ENCODE results near the gene LRFN5. TPM values are rescaled to one million over a fixed set of nuclear protein-coding genes. Genes with fewer than 3 reads are reported as not detected.

The LRFN5 gene
- total RNA-seq, 3 donors from 2014 or later = 1.4 to 5.2 (median 3.2) TPM

DNA sequence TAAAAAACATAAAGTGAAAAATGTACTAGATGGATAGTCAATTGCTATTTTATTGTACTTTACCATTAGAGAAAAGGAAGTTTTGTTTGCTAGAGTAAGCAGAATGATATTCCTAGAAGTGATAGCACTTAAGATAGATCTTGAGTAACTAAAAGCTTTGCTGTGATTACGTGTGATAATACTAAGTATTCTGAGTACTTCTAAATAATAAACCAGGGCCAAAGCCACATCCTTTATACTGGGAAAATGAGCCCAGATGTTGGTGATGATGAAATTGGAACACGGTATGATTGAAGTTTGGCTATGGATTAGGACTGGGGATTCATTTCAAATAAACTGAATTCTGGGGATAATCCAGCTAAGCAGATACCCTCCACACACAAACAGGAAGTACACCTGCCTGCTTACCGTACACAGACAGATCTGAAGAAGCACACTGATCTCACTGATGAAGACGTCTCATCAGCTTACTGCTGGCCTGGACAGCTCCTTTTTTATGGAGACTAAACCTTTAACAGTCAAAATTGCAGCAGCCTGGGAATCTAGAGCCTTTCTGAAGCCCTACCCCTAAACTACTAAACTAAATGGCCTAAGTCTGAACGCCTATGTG is 199.8 kb downstream of the LRFN5 start:
- intact Hi-C loops (cut with DNase I; ENCODE audit: low total_unique reads) = no loop called here
- H3K9me3 ChIP-seq = no peaks in the 10 kb centered on the region
- DNase-seq (ENCODE audit: low spot score in 2 of 2) = no peak
- H3K36me3 ChIP-seq = no peaks in the 10 kb centered on the region
- no peak overlapping the region for H3K27ac ChIP-seq
- no peaks in the 10 kb centered on the region for H3K27me3 ChIP-seq
- no peak overlapping the region for H3K4me3 ChIP-seq
- TF ChIP-seq POLR2AphosphoS5 (IDR thresholded peaks at IDR 0.05) (no peak), POLR2A (IDR thresholded peaks at IDR 0.05) (no peak)
- TF ChIP-seq, protein P1, sequence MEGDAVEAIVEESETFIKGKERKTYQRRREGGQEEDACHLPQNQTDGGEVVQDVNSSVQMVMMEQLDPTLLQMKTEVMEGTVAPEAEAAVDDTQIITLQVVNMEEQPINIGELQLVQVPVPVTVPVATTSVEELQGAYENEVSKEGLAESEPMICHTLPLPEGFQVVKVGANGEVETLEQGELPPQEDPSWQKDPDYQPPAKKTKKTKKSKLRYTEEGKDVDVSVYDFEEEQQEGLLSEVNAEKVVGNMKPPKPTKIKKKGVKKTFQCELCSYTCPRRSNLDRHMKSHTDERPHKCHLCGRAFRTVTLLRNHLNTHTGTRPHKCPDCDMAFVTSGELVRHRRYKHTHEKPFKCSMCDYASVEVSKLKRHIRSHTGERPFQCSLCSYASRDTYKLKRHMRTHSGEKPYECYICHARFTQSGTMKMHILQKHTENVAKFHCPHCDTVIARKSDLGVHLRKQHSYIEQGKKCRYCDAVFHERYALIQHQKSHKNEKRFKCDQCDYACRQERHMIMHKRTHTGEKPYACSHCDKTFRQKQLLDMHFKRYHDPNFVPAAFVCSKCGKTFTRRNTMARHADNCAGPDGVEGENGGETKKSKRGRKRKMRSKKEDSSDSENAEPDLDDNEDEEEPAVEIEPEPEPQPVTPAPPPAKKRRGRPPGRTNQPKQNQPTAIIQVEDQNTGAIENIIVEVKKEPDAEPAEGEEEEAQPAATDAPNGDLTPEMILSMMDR (IDR thresholded peaks at IDR 0.05) = no peak
- no peaks in the 10 kb centered on the region for H3K4me1 ChIP-seq

DNA sequence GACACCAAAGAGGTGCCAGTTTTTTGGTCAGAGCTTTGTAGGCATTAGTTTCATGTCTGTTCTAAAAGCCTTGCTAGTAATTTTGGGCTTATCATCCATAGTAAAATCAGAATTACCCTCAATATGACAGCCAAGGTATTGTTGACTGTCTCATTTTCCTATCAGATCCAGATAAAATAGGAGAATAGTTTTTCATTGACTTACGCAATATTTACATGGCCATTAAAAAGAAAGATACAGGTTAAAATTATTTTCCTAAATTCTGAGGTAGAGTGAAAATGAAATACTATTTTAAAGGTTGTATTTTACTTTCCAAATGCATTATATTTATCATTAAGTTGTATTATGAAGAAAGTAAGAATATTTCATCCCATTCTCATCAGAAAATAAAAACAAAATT is 203.7 kb downstream of the LRFN5 start:
- intact Hi-C loops (cut with DNase I; ENCODE audit: low total_unique reads) = no loop called here
- TF ChIP-seq POLR2AphosphoS5 (IDR thresholded peaks at IDR 0.05) = no peak
- TF ChIP-seq, protein P1 (IDR thresholded peaks at IDR 0.05) = no peak
- TF ChIP-seq POLR2A (IDR thresholded peaks at IDR 0.05) = no peak
- no peaks in the 10 kb centered on the region for H3K27me3 ChIP-seq
- peaks cover 3 to 7% of the 10 kb centered on the region in 2 donors for H3K9me3 ChIP-seq
- no peak overlapping the region for H3K27ac ChIP-seq
- no peak overlapping the region for H3K4me3 ChIP-seq
- no peaks in the 10 kb centered on the region for H3K36me3 ChIP-seq
- no peak for DNase-seq (ENCODE audit: low spot score in 2 of 2)
- H3K4me1 ChIP-seq = no peaks in the 10 kb centered on the region

DNA sequence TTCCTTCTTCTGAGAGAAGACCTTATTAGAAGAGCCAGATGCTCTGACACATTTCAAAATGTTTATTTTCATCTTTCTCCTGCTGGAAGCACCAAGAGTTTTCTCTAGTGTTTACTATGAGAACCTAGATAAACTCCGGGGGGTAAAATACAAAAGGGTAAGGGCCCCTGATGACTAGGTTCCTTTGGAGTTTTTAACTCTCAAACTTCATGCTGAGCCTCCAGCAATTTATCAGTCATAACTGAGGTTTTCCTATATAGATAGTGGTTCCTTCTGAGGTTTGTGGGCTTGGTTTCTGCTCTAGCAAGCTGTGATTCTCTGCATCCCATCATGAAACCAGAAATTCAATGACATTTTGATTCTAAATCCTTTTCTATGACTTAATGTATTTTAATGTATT is 210.9 kb downstream of the LRFN5 start:
- H3K27ac ChIP-seq = no peak overlapping the region
- DNase-seq (ENCODE audit: low spot score in 2 of 2) = no peak
- intact Hi-C loops (cut with DNase I; ENCODE audit: low total_unique reads) = no loop called here
- H3K36me3 ChIP-seq = no peaks in the 10 kb centered on the region
- H3K27me3 ChIP-seq = no peaks in the 10 kb centered on the region
- no peak overlapping the region for H3K4me3 ChIP-seq
- TF ChIP-seq POLR2A (IDR thresholded peaks at IDR 0.05) (no peak), POLR2AphosphoS5 (IDR thresholded peaks at IDR 0.05) (no peak)
- TF ChIP-seq, protein P1 (IDR thresholded peaks at IDR 0.05) = no peak
- no peaks in the 10 kb centered on the region for H3K4me1 ChIP-seq
- H3K9me3 ChIP-seq = peaks cover 3 to 7% of the 10 kb centered on the region in 2 donors

DNA sequence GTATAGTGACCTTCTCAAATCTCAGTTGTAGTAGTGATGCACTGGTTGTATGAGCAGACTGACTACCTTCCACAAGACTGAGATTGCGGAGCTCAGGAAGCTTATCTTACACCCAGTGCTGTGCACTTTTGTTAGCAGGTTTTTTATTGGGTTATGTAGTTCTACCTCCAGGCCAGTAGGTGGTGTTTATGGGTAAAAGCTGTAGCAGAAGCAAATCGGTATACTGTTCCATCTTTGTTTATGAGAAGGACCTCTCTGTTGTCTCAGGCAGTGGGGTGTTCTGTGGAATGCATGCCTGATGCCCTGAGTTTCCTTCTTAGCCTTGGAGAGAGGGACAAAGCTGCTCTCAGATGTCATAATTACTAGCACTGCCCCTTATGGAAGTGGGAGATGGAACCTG is 217.8 kb downstream of the LRFN5 start:
- H3K9me3 ChIP-seq = peaks cover 0 to 10% of the 10 kb centered on the region in 2 donors
- intact Hi-C loops (cut with DNase I; ENCODE audit: low total_unique reads) = no loop called here
- H3K4me3 ChIP-seq = no peak overlapping the region
- H3K4me1 ChIP-seq = no peaks in the 10 kb centered on the region
- DNase-seq (ENCODE audit: low spot score in 2 of 2) = no peak
- H3K27ac ChIP-seq = no peak overlapping the region
- H3K27me3 ChIP-seq = no peaks in the 10 kb centered on the region
- H3K36me3 ChIP-seq = no peaks in the 10 kb centered on the region
- TF ChIP-seq POLR2A (IDR thresholded peaks at IDR 0.05) (no peak), POLR2AphosphoS5 (IDR thresholded peaks at IDR 0.05) (no peak)
- TF ChIP-seq, protein P1 (IDR thresholded peaks at IDR 0.05) = no peak

DNA sequence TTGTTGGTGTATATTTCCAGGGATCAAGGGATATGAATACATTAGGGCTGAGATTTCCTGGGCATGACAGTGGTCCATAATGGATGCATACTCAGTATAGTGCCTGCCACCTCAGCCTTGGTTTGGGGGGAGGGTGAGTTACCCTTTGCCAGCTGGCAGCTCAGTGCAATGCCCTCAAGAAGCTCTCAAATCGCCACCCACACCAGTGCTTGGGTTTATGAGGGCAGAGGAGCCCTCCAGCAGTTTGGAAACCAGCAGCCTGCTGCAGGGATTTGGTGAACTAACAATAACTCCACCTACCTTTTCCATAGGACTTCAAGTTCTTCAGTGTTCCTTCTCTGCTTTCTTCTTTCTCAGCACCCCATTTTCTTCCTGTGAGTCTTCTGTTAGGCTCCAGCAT is 218.9 kb downstream of the LRFN5 start:
- intact Hi-C loops (cut with DNase I; ENCODE audit: low total_unique reads) = no loop called here
- Histone ChIP-seq H3K27me3 (no peaks in the 10 kb centered on the region), H3K4me3 (no peak overlapping the region), H3K27ac (no peak overlapping the region), H3K9me3 (peaks cover 0 to 10% of the 10 kb centered on the region in 2 donors), H3K4me1 (no peaks in the 10 kb centered on the region), H3K36me3 (no peaks in the 10 kb centered on the region)
- no peak for DNase-seq (ENCODE audit: low spot score in 2 of 2)
- no peak for TF ChIP-seq POLR2AphosphoS5 (IDR thresholded peaks at IDR 0.05)
- TF ChIP-seq, protein P1 (IDR thresholded peaks at IDR 0.05) = no peak
- no peak for TF ChIP-seq POLR2A (IDR thresholded peaks at IDR 0.05)
